OCI-LY3 (cell line): Measurements from ENCODE around the gene SERPINA10.

Source experiments
- H2AFZ ChIP-seq: fragments of 200-600, 300-600 bp; shearing (Covaris generic); 2 replicates; pipeline ENCODE4 v1.6.0; 2014; ENCODE audit warnings: antibody characterized with exemption, low read depth, low read length
- H3K27ac ChIP-seq: fragments of 200-600, 300-600 bp; sonication (generic); 2 replicates; pipeline ENCODE4 v1.5.1; 2014; ENCODE audit warnings: mild to moderate bottlenecking, low read length, moderate library complexity, mixed read lengths
- H3K27me3 ChIP-seq: fragments of 200-600, 300-600 bp; sonication (generic); 2 replicates; pipeline ENCODE4 v1.6.1; 2014; ENCODE audit warnings: low read depth, low read length, mixed read lengths
- H3K36me3 ChIP-seq: fragments of 200-600, 300-600 bp; sonication (generic); replicated peaks from 2 replicates; pipeline ENCODE3; 2014; ENCODE audit warnings: low read depth, low read length, mixed read lengths
- H3K4me1 ChIP-seq: fragments of 300-600, 200-600 bp; sonication (generic); 2 replicates; pipeline ENCODE4 v1.6.1; 2014; ENCODE audit warnings: low read length, mixed read lengths
- H3K4me2 ChIP-seq: fragments of 200-600, 300-600 bp; sonication (generic); 2 replicates; pipeline ENCODE4 v1.6.1; 2014; ENCODE audit warnings: low read length, mixed read lengths
- H3K4me3 ChIP-seq: fragments of 300-600, 200-600 bp; sonication (generic); 2 replicates; pipeline ENCODE4 v1.5.1; 2014; ENCODE audit warnings: antibody characterized with exemption, mild to moderate bottlenecking, low read length, moderate library complexity
- H3K79me2 ChIP-seq: fragments of 300-600, 200-600 bp; shearing (Covaris generic); 2 replicates; pipeline ENCODE4 v1.6.1; 2014; ENCODE audit warnings: mild to moderate bottlenecking, low read length, mixed read lengths
- H3K9ac ChIP-seq: fragments of 300-600, 200-600 bp; shearing (Covaris generic); 2 replicates; pipeline ENCODE4 v1.6.0; 2014; ENCODE audit warnings: mild to moderate bottlenecking, low read length, moderate library complexity
- H3K9me3 ChIP-seq: fragments of 200-600, 300-600 bp; shearing (Covaris generic); 2 replicates; pipeline ENCODE4 v1.6.1; 2014; ENCODE audit warnings: low read length, mixed read lengths; ENCODE audit not compliant: insufficient read depth
- H4K20me1 ChIP-seq: fragments of 200-600, 300-600 bp; sonication (generic); 2 replicates; pipeline ENCODE4 v1.6.1; 2016; ENCODE audit warnings: low read length, mixed read lengths; ENCODE audit not compliant: insufficient read depth
- EZH2phosphoT487 ChIP-seq: fragments of 200-600 bp; shearing (Covaris generic); IDR thresholded peaks from 2 replicates; pipeline ENCODE4 v1.6.1; 2018; ENCODE audit warnings: antibody characterized with exemption, mixed run types, low read depth
- TF ChIP-seq, protein P1 (sequence below): fragments of 200-600, 300-600 bp; sonication (generic); IDR thresholded peaks from 2 replicates; pipeline ENCODE4 v1.5.1; 2014; ENCODE audit warnings: antibody characterized with exemption, low read length, low read depth

The SERPINA10 gene

DNA sequence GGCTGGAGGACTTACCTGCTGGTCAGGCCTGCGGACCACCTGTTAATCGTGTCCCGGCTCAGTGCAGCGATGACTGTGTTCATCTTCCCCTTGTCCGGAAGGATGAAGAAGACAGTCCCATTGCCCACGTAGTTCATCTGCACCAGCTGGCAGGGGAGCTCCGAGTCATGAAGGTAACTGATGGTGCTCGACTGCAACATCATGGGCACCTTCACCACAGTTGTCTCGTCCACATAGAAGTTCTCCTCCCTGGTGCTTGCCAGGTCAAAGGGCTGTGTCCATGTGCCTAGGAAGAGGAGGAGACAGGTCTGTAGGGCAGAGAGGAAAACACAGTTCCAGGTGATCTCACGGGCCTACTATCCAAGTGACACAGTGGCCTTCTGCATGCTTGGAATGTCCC is 16.7 kb upstream of the SERPINA10 start:
- Histone ChIP-seq H3K4me1 (peaks cover 14% of the 10 kb centered on the region), H3K9ac (no peak overlapping the region), H3K4me3 (no peak overlapping the region), H3K27ac (no peak overlapping the region), H3K9me3 (no peaks in the 10 kb centered on the region), H3K79me2 (no peaks in the 10 kb centered on the region), H3K27me3 (no peaks in the 10 kb centered on the region), H2AFZ (no peak overlapping the region), H3K36me3 (no peaks in the 10 kb centered on the region), H4K20me1 (no peaks in the 10 kb centered on the region), H3K4me2 (no peak overlapping the region)
- no peak for TF ChIP-seq EZH2phosphoT487
- TF ChIP-seq, protein P1, sequence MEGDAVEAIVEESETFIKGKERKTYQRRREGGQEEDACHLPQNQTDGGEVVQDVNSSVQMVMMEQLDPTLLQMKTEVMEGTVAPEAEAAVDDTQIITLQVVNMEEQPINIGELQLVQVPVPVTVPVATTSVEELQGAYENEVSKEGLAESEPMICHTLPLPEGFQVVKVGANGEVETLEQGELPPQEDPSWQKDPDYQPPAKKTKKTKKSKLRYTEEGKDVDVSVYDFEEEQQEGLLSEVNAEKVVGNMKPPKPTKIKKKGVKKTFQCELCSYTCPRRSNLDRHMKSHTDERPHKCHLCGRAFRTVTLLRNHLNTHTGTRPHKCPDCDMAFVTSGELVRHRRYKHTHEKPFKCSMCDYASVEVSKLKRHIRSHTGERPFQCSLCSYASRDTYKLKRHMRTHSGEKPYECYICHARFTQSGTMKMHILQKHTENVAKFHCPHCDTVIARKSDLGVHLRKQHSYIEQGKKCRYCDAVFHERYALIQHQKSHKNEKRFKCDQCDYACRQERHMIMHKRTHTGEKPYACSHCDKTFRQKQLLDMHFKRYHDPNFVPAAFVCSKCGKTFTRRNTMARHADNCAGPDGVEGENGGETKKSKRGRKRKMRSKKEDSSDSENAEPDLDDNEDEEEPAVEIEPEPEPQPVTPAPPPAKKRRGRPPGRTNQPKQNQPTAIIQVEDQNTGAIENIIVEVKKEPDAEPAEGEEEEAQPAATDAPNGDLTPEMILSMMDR = no peak

DNA sequence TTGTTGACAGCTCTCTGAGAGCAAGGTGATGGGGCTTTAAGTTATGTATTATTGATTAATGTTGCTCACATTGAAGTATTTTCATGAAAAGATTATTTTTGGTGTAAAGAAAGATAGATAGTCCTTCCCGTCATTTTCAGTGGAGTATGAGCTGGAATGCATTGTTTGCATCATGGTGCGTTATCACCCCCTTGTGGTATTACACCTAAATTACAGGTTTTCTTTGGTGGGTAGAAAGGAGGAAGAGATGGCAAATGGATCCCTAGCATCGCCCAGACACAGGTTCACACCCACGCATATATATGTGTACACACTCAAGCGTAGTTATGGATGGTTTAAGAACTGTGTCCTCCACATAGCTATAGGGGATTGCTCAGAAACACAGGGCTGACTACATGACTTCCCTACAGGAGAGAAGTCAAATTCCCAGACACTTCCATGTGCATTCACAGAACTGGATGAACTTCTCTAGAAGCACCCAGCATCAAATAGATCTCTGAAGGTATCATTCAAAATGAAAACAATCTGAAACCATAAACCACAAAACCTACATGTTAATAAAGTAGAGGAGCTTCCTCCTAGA is 14.4 kb upstream of the SERPINA10 start:
- no peaks in the 10 kb centered on the region for H3K36me3 ChIP-seq
- H3K4me2 ChIP-seq = peak overlapping the region; percentile 13; the same call in 1 of the 2 replicates
- H3K27ac ChIP-seq = no peak overlapping the region
- no peak overlapping the region for H2AFZ ChIP-seq
- no peak overlapping the region for H3K9ac ChIP-seq
- H3K79me2 ChIP-seq = no peaks in the 10 kb centered on the region
- TF ChIP-seq EZH2phosphoT487 = no peak
- TF ChIP-seq, protein P1 = peak; percentile 64
- H4K20me1 ChIP-seq = no peaks in the 10 kb centered on the region
- no peak overlapping the region for H3K4me3 ChIP-seq
- no peaks in the 10 kb centered on the region for H3K27me3 ChIP-seq
- H3K4me1 ChIP-seq = peaks cover 22% of the 10 kb centered on the region
- H3K9me3 ChIP-seq = peaks cover 3% of the 10 kb centered on the region; the same call in 1 of the 2 replicates

DNA sequence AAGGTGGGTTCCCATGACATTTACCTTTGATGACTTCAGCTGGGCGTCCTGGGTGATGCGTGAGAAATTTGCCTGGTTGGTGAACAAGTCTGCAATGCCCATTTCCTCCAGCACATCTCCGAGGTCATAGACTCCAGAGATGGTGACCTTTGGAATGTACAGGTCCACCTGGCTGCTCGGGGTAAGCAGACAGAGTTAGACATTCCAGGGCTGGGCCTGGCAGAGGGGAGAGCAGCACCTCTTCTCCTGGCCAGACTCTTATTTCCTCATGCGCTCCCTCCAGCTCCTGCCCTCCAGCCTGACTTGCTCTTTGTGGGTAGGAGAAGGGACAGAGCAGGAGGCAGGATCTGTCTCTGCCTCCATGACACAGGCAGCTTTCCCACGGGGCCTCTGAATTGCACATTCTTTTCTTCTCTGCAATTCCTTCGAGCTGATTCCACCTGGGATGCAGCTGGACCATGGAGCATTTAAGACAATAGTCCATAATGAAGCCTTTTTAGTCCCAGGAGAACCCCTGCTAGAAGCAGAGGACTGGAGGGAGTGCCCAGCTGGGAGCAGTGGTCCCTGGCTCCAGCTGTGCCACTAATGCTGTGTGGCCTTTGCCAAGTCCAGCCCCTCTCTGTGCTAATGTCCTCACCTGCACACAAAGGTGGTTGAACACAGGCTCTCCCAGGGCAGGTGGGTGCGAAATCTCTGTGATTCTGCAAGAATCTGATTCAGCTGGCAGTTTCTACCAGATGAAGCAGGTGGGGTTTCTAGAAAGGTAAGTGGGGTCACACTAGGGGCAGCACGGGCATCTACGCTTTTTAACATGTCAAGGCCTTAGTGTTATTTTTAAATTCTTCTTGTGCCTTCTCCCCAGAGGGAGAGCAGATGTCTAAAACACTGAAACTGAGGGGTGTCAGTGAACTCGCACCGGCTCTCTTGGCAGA is 13.2 kb upstream of the SERPINA10 start:
- H3K9me3 ChIP-seq = peaks cover 4% of the 10 kb centered on the region; the same call in 1 of the 2 replicates
- no peak overlapping the region for H3K27ac ChIP-seq
- TF ChIP-seq, protein P1 = no peak
- H3K79me2 ChIP-seq = no peaks in the 10 kb centered on the region
- H3K4me2 ChIP-seq = 0 out of 2 replicates have a peak overlapping the region, but pooled peaks have one; percentile 13
- H3K9ac ChIP-seq = no peak overlapping the region
- no peaks in the 10 kb centered on the region for H3K36me3 ChIP-seq
- peaks cover 22% of the 10 kb centered on the region for H3K4me1 ChIP-seq
- H2AFZ ChIP-seq = no peak overlapping the region
- H4K20me1 ChIP-seq = no peaks in the 10 kb centered on the region
- no peak overlapping the region for H3K4me3 ChIP-seq
- H3K27me3 ChIP-seq = no peaks in the 10 kb centered on the region

DNA sequence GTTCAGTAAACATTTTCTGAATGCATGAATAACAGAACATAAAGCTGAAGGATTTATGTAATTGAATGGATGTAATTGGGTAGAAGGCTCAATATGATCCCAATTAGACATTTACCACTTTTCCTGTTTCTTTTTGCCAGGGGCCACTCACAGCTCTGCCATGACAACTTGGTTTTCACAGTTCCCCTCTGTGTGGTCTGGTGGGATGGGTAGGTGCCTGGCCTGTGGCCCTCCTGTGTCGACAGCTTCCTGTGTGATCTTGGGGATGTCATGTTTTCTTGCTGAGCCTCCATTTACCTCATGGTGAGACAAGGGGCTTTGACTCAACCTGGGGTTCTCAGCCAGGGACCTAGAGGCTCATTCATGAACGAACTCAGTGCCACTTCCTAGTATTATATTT is 12.6 kb upstream of the SERPINA10 start:
- no peak overlapping the region for H2AFZ ChIP-seq
- H3K9me3 ChIP-seq = peaks cover 4% of the 10 kb centered on the region; the same call in 1 of the 2 replicates
- no peaks in the 10 kb centered on the region for H3K36me3 ChIP-seq
- no peaks in the 10 kb centered on the region for H3K27me3 ChIP-seq
- H3K4me3 ChIP-seq = no peak overlapping the region
- no peaks in the 10 kb centered on the region for H4K20me1 ChIP-seq
- H3K27ac ChIP-seq = no peak overlapping the region
- H3K9ac ChIP-seq = no peak overlapping the region
- no peak overlapping the region for H3K4me2 ChIP-seq
- TF ChIP-seq, protein P1 = no peak
- TF ChIP-seq EZH2phosphoT487 = no peak
- H3K79me2 ChIP-seq = no peaks in the 10 kb centered on the region
- peaks cover 22% of the 10 kb centered on the region for H3K4me1 ChIP-seq
